Stimulated activated CD4-positive, alpha-beta T cell treated with anti-CD3 and anti-CD28 coated beads, Interleukin-12 subunit alpha, Interleukin-12 subunit beta, amount 100 ng/mL, for 48 hours (primary cell): Measurements from ENCODE around the gene SLC30A2.
"Not testable (repeated sequence)": the region's sequence is repeated elsewhere in the genome, so short reads cannot be mapped to it uniquely, and the experiment has no call there.

Experiments used
- DNase-seq, 3 donors: peaks; one replicate each; pipeline ENCODE4 v3.0.0-alpha.2; 2020; ENCODE audit warnings: low read depth in 2 of 3, low spot score in 1 of 3

The SLC30A2 gene

GRCh38 chr1:26045722-26046245 lies at the start of gene SLC30A2:
SLC30A2 (minus strand) TSS chr1:26046118; CDS start chr1:26045896, 222 bp downstream.
- no peak for DNase-seq

GRCh38 chr1:26094677-26095383 lies 48.9 kb upstream of the SLC30A2 start:
- DNase-seq = no peak

GRCh38 chr1:26094076-26094669 lies 48.3 kb upstream of the SLC30A2 start:
- no peak for DNase-seq

GRCh38 chr1:26093569-26093968 lies 47.7 kb upstream of the SLC30A2 start:
- DNase-seq = not testable (repeated sequence)

- no peak for DNase-seq
Observed at GRCh38 chr1:26092422-26092821, 46.5 kb upstream of the SLC30A2 start.

- DNase-seq = no peak
Observed at GRCh38 chr1:26090893-26091292, 45.0 kb upstream of the SLC30A2 start.

GRCh38 chr1:26089125-26089524 lies 43.2 kb upstream of the SLC30A2 start:
- no peak for DNase-seq

GRCh38 chr1:26084844-26085243 lies 38.9 kb upstream of the SLC30A2 start:
- no peak for DNase-seq

- no peak for DNase-seq
Observed at GRCh38 chr1:26084091-26084561, 38.2 kb upstream of the SLC30A2 start.

GRCh38 chr1:26083208-26083607 lies 37.3 kb upstream of the SLC30A2 start:
- DNase-seq = no peak

GRCh38 chr1:26082020-26082350 lies 36.1 kb upstream of the SLC30A2 start:
- DNase-seq = no peak

- no peak for DNase-seq
Observed at GRCh38 chr1:26081267-26082019, 35.5 kb upstream of the SLC30A2 start.

- no peak for DNase-seq
Observed at GRCh38 chr1:26079960-26080814, 34.3 kb upstream of the SLC30A2 start.

- DNase-seq = no peak
Observed at GRCh38 chr1:26079178-26079563, 33.3 kb upstream of the SLC30A2 start.

- DNase-seq = no peak
Observed at GRCh38 chr1:26078286-26079177, 32.6 kb upstream of the SLC30A2 start.

GRCh38 chr1:26077524-26077923 lies 31.6 kb upstream of the SLC30A2 start:
- no peak for DNase-seq

GRCh38 chr1:26075421-26076144 lies 29.7 kb upstream of the SLC30A2 start:
- no peak for DNase-seq

GRCh38 chr1:26072305-26072704 lies 26.4 kb upstream of the SLC30A2 start:
- no peak for DNase-seq

GRCh38 chr1:26070963-26071342 lies 25.0 kb upstream of the SLC30A2 start:
- no peak for DNase-seq
